Measurements from ENCODE around the gene FGF2.

Gene FGF2

DNA sequence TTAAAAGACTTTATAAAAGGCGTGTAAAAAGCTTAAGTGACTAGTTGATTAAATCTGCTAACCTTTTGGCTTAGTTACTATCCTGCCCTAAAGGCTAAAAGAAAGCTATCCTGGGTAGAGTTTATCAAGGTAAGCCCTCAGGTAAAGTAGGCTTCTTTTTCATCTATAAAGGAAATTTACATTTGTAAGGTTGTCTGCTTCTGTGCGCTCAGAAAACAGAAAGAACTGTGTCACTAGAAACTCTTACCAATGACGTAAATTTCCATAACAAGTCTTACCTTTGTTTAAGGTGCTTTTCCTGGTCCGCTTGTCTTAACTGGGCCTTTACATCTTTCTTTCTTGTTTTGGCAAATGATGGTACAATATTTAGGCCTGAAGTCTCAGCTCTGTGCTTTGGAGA is 37.7 kb upstream of the FGF2 start:
- Histone ChIP-seq H3K9ac (ENCODE audit: low read length) (no peak overlapping the region), H3K36me3 (ENCODE audit: low read length) (no peaks in the 10 kb centered on the region), H3K27me3 (ENCODE audit: low read length) (no peaks in the 10 kb centered on the region), H3K4me2 (ENCODE audit: low read depth, low read length, poor library complexity, severe bottlenecking) (no peak overlapping the region), H3F3A (ENCODE audit: insufficient read depth) (no peaks in the 10 kb centered on the region), H3K4me3 (ENCODE audit: insufficient read depth, low read length, poor library complexity, severe bottlenecking) (no peak overlapping the region), H3K79me2 (ENCODE audit: insufficient read depth, low read length) (no peaks in the 10 kb centered on the region), H4K20me1 (ENCODE audit: low read depth, low read length) (no peaks in the 10 kb centered on the region), H3K9me2 (replicated peaks; ENCODE audit: insufficient read depth, low read length) (no peaks in the 10 kb centered on the region), H3K9me3 (ENCODE audit: insufficient read depth, low read length) (no peaks in the 10 kb centered on the region), H3K27ac (ENCODE audit: low read depth, low read length) (no peak overlapping the region), H2AFZ (ENCODE audit: low read depth, low read length, severe bottlenecking) (no peak overlapping the region)
- no peak for TF ChIP-seq EZH2phosphoT487 (conservative IDR thresholded peaks at IDR 0.05; ENCODE audit: low read length)
- TF ChIP-seq, protein P1, sequence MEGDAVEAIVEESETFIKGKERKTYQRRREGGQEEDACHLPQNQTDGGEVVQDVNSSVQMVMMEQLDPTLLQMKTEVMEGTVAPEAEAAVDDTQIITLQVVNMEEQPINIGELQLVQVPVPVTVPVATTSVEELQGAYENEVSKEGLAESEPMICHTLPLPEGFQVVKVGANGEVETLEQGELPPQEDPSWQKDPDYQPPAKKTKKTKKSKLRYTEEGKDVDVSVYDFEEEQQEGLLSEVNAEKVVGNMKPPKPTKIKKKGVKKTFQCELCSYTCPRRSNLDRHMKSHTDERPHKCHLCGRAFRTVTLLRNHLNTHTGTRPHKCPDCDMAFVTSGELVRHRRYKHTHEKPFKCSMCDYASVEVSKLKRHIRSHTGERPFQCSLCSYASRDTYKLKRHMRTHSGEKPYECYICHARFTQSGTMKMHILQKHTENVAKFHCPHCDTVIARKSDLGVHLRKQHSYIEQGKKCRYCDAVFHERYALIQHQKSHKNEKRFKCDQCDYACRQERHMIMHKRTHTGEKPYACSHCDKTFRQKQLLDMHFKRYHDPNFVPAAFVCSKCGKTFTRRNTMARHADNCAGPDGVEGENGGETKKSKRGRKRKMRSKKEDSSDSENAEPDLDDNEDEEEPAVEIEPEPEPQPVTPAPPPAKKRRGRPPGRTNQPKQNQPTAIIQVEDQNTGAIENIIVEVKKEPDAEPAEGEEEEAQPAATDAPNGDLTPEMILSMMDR (IDR thresholded peaks at IDR 0.05; ENCODE audit: insufficient read depth, low read length, poor library complexity, severe bottlenecking) = no peak

DNA sequence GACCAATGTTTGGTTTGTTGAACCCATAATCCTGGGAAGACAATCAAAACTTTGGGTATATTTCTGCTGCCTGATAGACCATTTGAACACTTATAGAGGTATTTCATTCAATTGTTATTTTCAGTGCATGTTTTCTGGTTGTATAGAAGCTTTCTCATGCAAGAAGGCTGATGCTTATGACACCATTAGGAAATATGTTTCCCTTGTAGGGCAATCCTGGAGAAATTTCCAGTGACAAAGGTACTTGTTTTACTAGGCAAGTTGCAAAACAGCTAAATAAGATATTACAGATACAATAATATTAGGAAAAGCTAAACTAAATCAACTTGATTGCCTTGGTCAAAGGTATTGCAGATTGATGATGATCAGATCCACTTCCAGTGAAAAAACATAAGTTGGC is 32.8 kb upstream of the FGF2 start:
- Histone ChIP-seq H3K36me3 (ENCODE audit: low read length) (no peaks in the 10 kb centered on the region), H3K79me2 (ENCODE audit: insufficient read depth, low read length) (no peaks in the 10 kb centered on the region), H3F3A (ENCODE audit: insufficient read depth) (no peaks in the 10 kb centered on the region), H3K9me2 (replicated peaks; ENCODE audit: insufficient read depth, low read length) (no peaks in the 10 kb centered on the region), H3K9ac (ENCODE audit: low read length) (no peak overlapping the region), H3K27ac (ENCODE audit: low read depth, low read length) (no peak overlapping the region), H3K27me3 (ENCODE audit: low read length) (no peaks in the 10 kb centered on the region), H4K20me1 (ENCODE audit: low read depth, low read length) (no peaks in the 10 kb centered on the region), H3K9me3 (ENCODE audit: insufficient read depth, low read length) (no peaks in the 10 kb centered on the region), H2AFZ (ENCODE audit: low read depth, low read length, severe bottlenecking) (no peak overlapping the region), H3K4me2 (ENCODE audit: low read depth, low read length, poor library complexity, severe bottlenecking) (no peak overlapping the region), H3K4me3 (ENCODE audit: insufficient read depth, low read length, poor library complexity, severe bottlenecking) (no peak overlapping the region)
- TF ChIP-seq EZH2phosphoT487 (conservative IDR thresholded peaks at IDR 0.05; ENCODE audit: low read length) = no peak
- TF ChIP-seq, protein P1 (IDR thresholded peaks at IDR 0.05; ENCODE audit: insufficient read depth, low read length, poor library complexity, severe bottlenecking) = no peak

DNA sequence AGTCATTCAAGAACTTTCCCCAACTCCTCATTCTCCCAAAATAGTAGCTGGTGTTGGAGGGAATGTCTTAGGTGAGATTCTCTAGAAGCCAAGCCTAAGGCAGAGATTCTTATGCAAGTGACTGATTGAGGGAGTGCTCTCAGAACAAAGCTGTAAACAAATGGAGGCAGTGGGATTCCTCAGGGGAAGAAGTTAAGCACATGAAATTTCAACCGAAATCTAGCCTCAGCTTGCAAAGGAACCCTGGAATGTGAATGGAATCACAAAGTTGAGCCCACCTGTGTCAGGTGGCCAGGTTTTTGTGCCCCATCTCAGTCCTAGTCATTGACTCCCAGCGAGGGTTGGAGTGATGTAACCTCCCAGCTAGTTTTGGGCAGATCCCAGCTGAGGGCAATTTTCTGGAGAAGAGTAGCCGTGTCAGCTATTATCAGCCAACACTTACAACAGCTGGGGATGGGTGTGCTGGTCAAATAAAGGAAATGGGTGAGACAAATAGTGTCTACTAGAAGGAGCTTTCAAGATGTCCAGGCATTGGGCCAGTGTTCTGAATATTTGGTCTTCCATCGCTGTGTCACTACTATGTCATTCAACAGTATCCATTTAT is 29.7 kb upstream of the FGF2 start:
- Histone ChIP-seq H2AFZ (ENCODE audit: low read depth, low read length, severe bottlenecking) (no peak overlapping the region), H3K27ac (ENCODE audit: low read depth, low read length) (no peak overlapping the region), H3K9ac (ENCODE audit: low read length) (no peak overlapping the region), H3K4me2 (ENCODE audit: low read depth, low read length, poor library complexity, severe bottlenecking) (no peak overlapping the region), H4K20me1 (ENCODE audit: low read depth, low read length) (no peaks in the 10 kb centered on the region), H3K79me2 (ENCODE audit: insufficient read depth, low read length) (no peaks in the 10 kb centered on the region), H3K36me3 (ENCODE audit: low read length) (no peaks in the 10 kb centered on the region), H3K4me3 (ENCODE audit: insufficient read depth, low read length, poor library complexity, severe bottlenecking) (no peak overlapping the region), H3K9me2 (replicated peaks; ENCODE audit: insufficient read depth, low read length) (no peaks in the 10 kb centered on the region), H3F3A (ENCODE audit: insufficient read depth) (no peaks in the 10 kb centered on the region), H3K27me3 (ENCODE audit: low read length) (no peaks in the 10 kb centered on the region), H3K9me3 (ENCODE audit: insufficient read depth, low read length) (no peaks in the 10 kb centered on the region)
- TF ChIP-seq, protein P1 (IDR thresholded peaks at IDR 0.05; ENCODE audit: insufficient read depth, low read length, poor library complexity, severe bottlenecking) = no peak
- no peak for TF ChIP-seq EZH2phosphoT487 (conservative IDR thresholded peaks at IDR 0.05; ENCODE audit: low read length)

All from SU-DHL-6 (cell line).